B cell (primary cell): Measurements from ENCODE around the gene SLC25A34. TPM values are rescaled to one million over a fixed set of nuclear protein-coding genes. Genes with fewer than 3 reads are reported as not detected.

Experiments used
- ATAC-seq: fragments of 200-7000 bp; cut with Tn5 transposase; one replicate; pipeline ENCODE4 v1.10.0; 2021; ENCODE audit warnings: low read depth, mild to moderate bottlenecking, moderate number of reproducible peaks, moderate library complexity
- CTCF ChIA-PET: fragments of 350-600 bp; sonication (Branson Sonifier 250); formaldehyde crosslinking; loops from one replicate; lab custom pipeline; 2021; ENCODE audit warnings: antibody characterized with exemption, inconsistent platforms; lab: Charles Lee
- POLR2A ChIA-PET: fragments of 350-600 bp; sonication (Branson Sonifier 250); formaldehyde crosslinking; loops from one replicate; lab custom pipeline; 2021; ENCODE audit warnings: antibody characterized with exemption; lab: Charles Lee
- DNase-seq: peaks from one replicate; pipeline ENCODE4 v3.0.0; 2013
- H2AFZ ChIP-seq: 2 replicates; pipeline ENCODE4 v1.6.1; 2012; ENCODE audit warnings: mild to moderate bottlenecking, low read depth, low read length; ENCODE audit not compliant: insufficient read depth, poor library complexity, severe bottlenecking
- H3K27ac ChIP-seq, 2 donors: 1 replicate in 1 of 2; 2 replicates in 1 of 2; pipeline ENCODE4 v1.5.1; 2012 to 2013; ENCODE audit warnings: low read length in 2 of 2, mild to moderate bottlenecking in 2 of 2, moderate library complexity in 1 of 2
- H3K27me3 ChIP-seq, 4 experiments: fragments of 200-600 bp in 1 of 4; sonication (generic) in 1 of 4; replicated peaks in 1 of 4; 1 replicate in 2 of 4; 2 replicates in 2 of 4; pipeline versions ENCODE4 v1.6.1 to v1.7.0; 2013 to 2016; ENCODE audit warnings: low read length in 3 of 4, mild to moderate bottlenecking in 2 of 4, mixed read lengths in 1 of 4, moderate library complexity in 1 of 4; ENCODE audit not compliant: insufficient read depth in 4 of 4, control insufficient read depth in 3 of 4; ENCODE audit errors: control extremely low read depth in 1 of 4
- H3K36me3 ChIP-seq, 2 experiments: replicated peaks in 1 of 2; 1 replicate in 1 of 2; 2 replicates in 1 of 2; pipeline versions ENCODE4 v1.6.1 to v1.7.1; 2013; ENCODE audit warnings: low read length in 1 of 2; ENCODE audit not compliant: insufficient read depth in 2 of 2, control insufficient read depth in 1 of 2; ENCODE audit errors: control extremely low read depth in 1 of 2, extremely low read depth in 1 of 2
- H3K4me1 ChIP-seq, 2 donors: fragments of 200-600 bp in 1 of 2; sonication (generic) in 1 of 2; 1 replicate in 1 of 2; 2 replicates in 1 of 2; pipeline versions ENCODE4 v1.5.1 to v1.6.1; 2013 to 2017; ENCODE audit warnings: low read length in 2 of 2; ENCODE audit not compliant: control insufficient read depth in 2 of 2, insufficient read depth in 2 of 2
- H3K4me2 ChIP-seq: replicated peaks from 2 replicates; pipeline ENCODE3; 2012; ENCODE audit warnings: mild to moderate bottlenecking, low read depth, low read length; ENCODE audit not compliant: poor library complexity, severe bottlenecking
- H3K4me3 ChIP-seq, 5 experiments: fragments of 200-600 bp in 1 of 5; sonication (generic) in 1 of 5; 1 replicate in 3 of 5; 2 replicates in 2 of 5; pipeline versions ENCODE4 v1.5.1 to v1.7.0; 2011 to 2016; ENCODE audit warnings: low read length in 4 of 5, mild to moderate bottlenecking in 4 of 5, low read depth in 2 of 5, control low read depth in 1 of 5, moderate library complexity in 1 of 5; ENCODE audit not compliant: insufficient read depth in 1 of 5; ENCODE audit errors: control extremely low read depth in 1 of 5, extremely low read depth in 1 of 5
- H3K79me2 ChIP-seq: fragments of 200-600 bp; sonication (generic); one replicate; pipeline ENCODE4 v1.6.0; 2016; ENCODE audit warnings: low read length; ENCODE audit not compliant: control insufficient read depth, insufficient read depth
- H3K9ac ChIP-seq: fragments of 200-600 bp; sonication (generic); 2 replicates; pipeline ENCODE4 v1.6.1; 2017; ENCODE audit warnings: mild to moderate bottlenecking, low read length, moderate library complexity
- H3K9me3 ChIP-seq, 3 donors: one replicate each; pipeline versions ENCODE4 v1.6.1 to v1.7.1; 2013; ENCODE audit warnings: low read length in 2 of 3; ENCODE audit not compliant: control insufficient read depth in 2 of 3, insufficient read depth in 1 of 3; ENCODE audit errors: control extremely low read depth in 1 of 3
- H4K20me1 ChIP-seq: 2 replicates; pipeline ENCODE4 v1.6.0; 2012; ENCODE audit warnings: mild to moderate bottlenecking, low read length; ENCODE audit not compliant: insufficient read depth, control insufficient read depth, poor library complexity, severe bottlenecking
- H3K27ac Mint-ChIP-seq: one replicate; pipeline ENCODE4 v1.8.0; 2021; ENCODE audit warnings: mixed read lengths
- H3K27me3 Mint-ChIP-seq: one replicate; pipeline ENCODE4 v1.8.0; 2021; ENCODE audit warnings: mixed read lengths
- H3K4me1 Mint-ChIP-seq: one replicate; pipeline ENCODE4 v1.8.0; 2021; ENCODE audit warnings: mixed read lengths
- H3K4me3 Mint-ChIP-seq: one replicate; pipeline ENCODE4 v1.8.0; 2021; ENCODE audit warnings: mixed read lengths
- H3K9me3 Mint-ChIP-seq: one replicate; pipeline ENCODE4 v1.8.0; 2022; ENCODE audit warnings: mixed read lengths; ENCODE audit not compliant: insufficient read depth
- CTCF ChIP-seq: fragments of 200-600 bp; IDR thresholded peaks from one replicate; pipeline ENCODE4 v1.8.0; 2022; ENCODE audit warnings: antibody characterized with exemption, mild to moderate bottlenecking
- EZH2 ChIP-seq: IDR thresholded peaks from 2 replicates; pipeline ENCODE4 v1.6.1; 2012; ENCODE audit warnings: borderline replicate concordance, low read depth, mild to moderate bottlenecking, moderate library complexity, low read length; ENCODE audit not compliant: insufficient read depth, poor library complexity, severe bottlenecking
- WGBS: methylation state at CpG from one replicate; pipeline ENCODE4 v1.1.5; 2013; ENCODE audit warnings: missing lambda C conversion rate; ENCODE audit not compliant: insufficient coverage; 5-methylcytosine and 5-hydroxymethylcytosine counted together
- intact Hi-C: fragments of 100-400 bp; cut with micrococcal nuclease; formaldehyde crosslinking; loops from one replicate; pipeline ENCODE4 v1.10.0; 2022
- polyA plus RNA-seq: library from polyadenylated mRNA; depleted of rRNA; stranded (reverse); fragments of >200 nt; gene quantifications from 2 replicates; pipeline ENCODE4 v1.2.3, GENCODE V29; 2012
- total RNA-seq, 2 donors: library from RNA; stranded (reverse); fragments of 120-200 nt in 1 of 2; gene quantifications; 1 replicate in 1 of 2; 2 replicates in 1 of 2; pipeline versions ENCODE4 v1.2.3 to v1.2.4, GENCODE V29; 2013 to 2022

Gene SLC25A34
- total and polyA plus RNA-seq, 2 donors (not counting 1 experiment from before 2014, with no cell fraction given) = 4.6 to 5.4 TPM

- H3K27ac ChIP-seq = no peak overlapping the region
- no peak overlapping the region for H3K4me3 ChIP-seq
- TF ChIP-seq EZH2 (no peak), CTCF (no peak)
- intact Hi-C loops = no loop called here
- CTCF ChIA-PET = interaction anchor here (0.7 to 1.1 kb wide), 2 partner anchors 10 to 46 kb away, joined by 3 to 4 read pairs; no protein-coding TSS in a partner anchor
- Mint-ChIP-seq H3K4me1 (peaks cover 46% of the 10 kb centered on the region), H3K9me3 (no peaks in the 10 kb centered on the region), H3K27ac (peak overlapping the region; percentile 70), H3K4me3 (no peak overlapping the region), H3K27me3 (no peaks in the 10 kb centered on the region)
- POLR2A ChIA-PET = interaction anchor here (0.6 kb wide), 1 partner anchor 9 kb away, joined by 5 read pairs; no protein-coding TSS in a partner anchor
- peaks cover 77% of the 10 kb centered on the region for H3K79me2 ChIP-seq
- peaks cover 3 to 18% of the 10 kb centered on the region in 2 experiments for H3K36me3 ChIP-seq
- peaks cover 20 to 31% of the 10 kb centered on the region in 2 donors for H3K4me1 ChIP-seq
- no peak for ATAC-seq
- no peak overlapping the region for H3K4me2 ChIP-seq
- H3K9me3 ChIP-seq = no peaks in the 10 kb centered on the region
- H3K27me3 ChIP-seq = no peaks in the 10 kb centered on the region
- H3K9ac ChIP-seq = no peak overlapping the region
- H2AFZ ChIP-seq = no peak overlapping the region
- 96% methylated on average over 8 of the region's 8 CpGs for WGBS
- H4K20me1 ChIP-seq = peaks cover 63% of the 10 kb centered on the region
- DNase-seq = no peak
Measured at GRCh38 chr1:15701784-15702183, 34.3 kb upstream of the SLC25A34 start.

- no peak overlapping the region for H3K27ac Mint-ChIP-seq
- POLR2A ChIA-PET = interaction anchor here (0.8 kb wide), 1 partner anchor 18 kb away, joined by 3 read pairs; no protein-coding TSS in a partner anchor
Measured at GRCh38 chr1:15702722-15703550, 33.1 kb upstream of the SLC25A34 start.

More at GRCh38 chr1:15702722-15703550, 33.1 kb upstream of the SLC25A34 start:
- CTCF ChIA-PET = interaction anchor here (0.7 to 1.1 kb wide), 2 partner anchors 11 to 47 kb away, joined by 3 to 4 read pairs; no protein-coding TSS in a partner anchor
- ATAC-seq (no peak), DNase-seq (no peak)
- Histone ChIP-seq H3K36me3 (peaks cover 3 to 18% of the 10 kb centered on the region in 2 experiments), H3K4me3 (no peak overlapping the region), H3K4me2 (no peak overlapping the region), H3K27me3 (no peaks in the 10 kb centered on the region), H3K79me2 (peaks cover 88% of the 10 kb centered on the region), H3K4me1 (peaks cover 12 to 23% of the 10 kb centered on the region in 2 donors), H4K20me1 (peaks cover 75% of the 10 kb centered on the region), H3K27ac (no peak overlapping the region), H3K9me3 (no peaks in the 10 kb centered on the region), H2AFZ (no peak overlapping the region), H3K9ac (no peak overlapping the region)
- Mint-ChIP-seq H3K4me3 (no peak overlapping the region), H3K27me3 (no peaks in the 10 kb centered on the region), H3K4me1 (peaks cover 38% of the 10 kb centered on the region), H3K9me3 (no peaks in the 10 kb centered on the region)
- intact Hi-C loops = no loop called here
- WGBS = 95% methylated on average over 16 of the region's 19 CpGs
- no peak for TF ChIP-seq CTCF
- no peak for TF ChIP-seq EZH2
